SH-SY5Y (cell line): ENCODE data around the gene ARMC3.

ENCODE experiments used
- GATA2 ChIP-seq: IDR thresholded peaks from 2 replicates; pipeline ENCODE4 v1.6.1; 2011; ENCODE audit warnings: mild to moderate bottlenecking, low read depth, low read length
- GATA3 ChIP-seq: IDR thresholded peaks from 2 replicates; pipeline ENCODE4 v1.6.1; 2011; ENCODE audit warnings: low read depth, mild to moderate bottlenecking, low read length, moderate library complexity

DNA sequence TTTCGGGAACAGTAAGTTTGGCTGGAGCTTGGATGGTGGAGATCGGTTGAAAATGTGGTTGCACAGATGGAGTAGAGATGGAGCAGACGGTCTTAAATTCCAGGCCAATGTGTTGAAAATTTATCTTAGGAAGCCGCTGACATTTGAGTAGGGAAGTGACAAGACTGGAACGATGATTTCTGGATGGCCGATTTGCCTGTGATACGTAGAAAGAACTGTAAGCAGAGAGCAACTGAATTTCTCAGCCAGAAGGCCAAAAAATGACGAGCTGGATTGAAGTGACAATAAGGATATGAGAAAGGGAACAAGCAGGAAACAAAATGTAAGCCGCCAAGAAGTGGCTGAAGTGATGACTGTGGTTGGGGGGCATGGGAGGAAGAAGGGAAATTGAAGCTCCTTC is 687 bp upstream of the ARMC3 start:
- no peak for TF ChIP-seq GATA2
- TF ChIP-seq GATA3: no peak
